HG02981 (cell line): ENCODE data around the gene SCRN2.

Source experiments
- ATAC-seq: cut with Tn5 transposase; IDR thresholded peaks from one replicate; pipeline ENCODE4 v1.9.1; 2021; ENCODE audit warnings: mild to moderate bottlenecking, moderate library complexity; ENCODE audit not compliant: unreplicated experiment

Gene SCRN2

DNA sequence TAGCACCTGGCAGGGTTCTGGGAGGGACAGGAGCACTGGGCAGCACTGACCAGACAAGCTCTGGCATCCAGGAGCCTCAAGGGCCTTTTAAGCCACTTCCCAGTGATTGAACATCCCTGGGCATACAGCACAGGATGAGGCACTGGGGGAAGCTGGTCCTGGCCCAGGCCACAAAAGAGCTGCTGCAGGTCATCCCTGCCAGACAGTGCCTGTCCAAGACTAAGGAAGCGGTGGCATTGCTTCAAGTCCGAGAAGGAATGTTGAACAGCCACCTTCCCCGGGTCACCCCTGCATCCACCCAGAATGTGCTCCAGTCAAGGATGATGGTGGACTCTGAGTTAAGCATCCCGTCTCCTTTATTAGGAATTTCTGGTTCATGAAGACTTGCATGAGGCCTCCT lies 18.3 kb downstream of the SCRN2 start:
- ATAC-seq: no peak

- peak; percentile 61 for ATAC-seq
Measured at GRCh38 chr17:47821424-47822391, 19.4 kb downstream of the SCRN2 start, which contains the start of gene OSBPL7. TSS of gene OSBPL7 (minus strand) at chr17:47821794. CDS start at chr17:47820278, 1,516 bp downstream.

- ATAC-seq: no peak
Measured at GRCh38 chr17:47821031-47821423, 20.0 kb downstream of the SCRN2 start.

DNA sequence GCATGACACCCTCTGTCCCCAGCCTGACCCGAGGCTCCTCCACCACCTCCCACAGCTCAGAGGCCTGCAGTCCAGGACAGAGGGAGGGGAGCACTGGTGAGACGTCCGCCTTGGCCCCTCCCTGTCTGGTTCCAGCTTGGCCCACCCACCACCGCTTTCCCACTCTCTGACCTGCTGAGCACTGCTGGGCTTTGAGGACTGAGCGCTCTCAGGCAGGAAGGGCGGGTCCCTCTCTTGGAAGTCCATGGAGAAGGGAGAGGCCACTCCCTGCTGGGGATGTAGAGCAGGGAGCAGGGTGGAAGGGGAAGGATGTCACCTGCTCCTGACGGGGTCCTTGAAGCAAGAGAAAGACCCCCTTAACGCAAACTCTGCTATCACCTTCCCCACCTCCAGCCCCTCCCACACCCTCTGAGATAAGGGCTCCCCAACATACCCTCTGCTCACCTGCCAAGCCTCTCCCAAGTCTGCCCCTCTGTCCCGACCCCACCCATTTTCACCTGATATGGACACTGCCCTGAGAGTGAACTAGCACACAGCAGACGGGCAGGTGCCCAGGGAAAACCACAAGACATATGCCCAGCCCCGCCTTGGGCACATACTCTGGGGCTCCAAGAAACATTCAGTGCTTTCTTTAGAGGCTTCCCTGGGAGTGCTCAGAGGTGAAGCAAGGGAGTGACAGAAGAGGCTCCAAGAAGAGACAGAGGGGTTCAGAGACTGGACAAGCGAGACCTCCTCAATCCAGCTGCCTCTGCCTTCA lies 20.9 kb downstream of the SCRN2 start:
- no peak for ATAC-seq

- ATAC-seq: no peak
Measured at GRCh38 chr17:47819475-47819874, 21.6 kb downstream of the SCRN2 start.

DNA sequence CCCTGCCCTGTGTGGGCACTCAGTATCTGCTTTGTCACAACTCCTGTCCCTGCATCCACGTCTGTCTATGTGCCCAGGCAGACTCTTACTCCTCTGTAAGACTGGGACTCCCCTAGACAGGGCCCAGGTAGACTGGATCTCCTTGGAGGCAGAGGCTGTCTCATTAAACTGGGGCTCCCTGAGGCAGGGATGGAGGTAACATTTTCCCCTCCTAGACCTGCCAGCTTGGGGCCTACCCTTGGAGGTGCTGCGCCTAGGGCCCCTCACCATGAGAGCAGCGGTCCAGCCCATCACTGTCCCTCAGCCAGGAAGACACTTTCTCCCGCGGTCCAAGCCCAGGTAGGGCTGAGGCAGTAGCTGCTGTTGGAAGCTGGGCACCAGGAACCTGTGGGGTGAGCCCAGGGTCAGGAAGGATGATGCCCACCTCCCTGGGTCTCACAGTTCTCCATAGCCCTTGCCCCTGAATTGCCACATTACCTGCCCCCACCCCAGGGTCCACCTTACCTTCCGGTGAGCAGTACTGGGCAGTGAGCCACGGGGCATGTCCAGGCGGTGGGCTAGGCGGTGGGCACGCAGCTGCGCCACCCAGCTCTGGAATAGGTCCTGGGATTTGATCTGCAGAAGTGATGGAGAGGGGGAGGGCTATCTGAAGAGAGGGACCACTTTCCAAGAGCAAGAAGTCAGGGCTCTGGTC lies 22.9 kb downstream of the SCRN2 start:
- ATAC-seq: no peak

- no peak for ATAC-seq
Measured at GRCh38 chr17:47816947-47817346, 24.1 kb downstream of the SCRN2 start.

- no peak for ATAC-seq
Measured at GRCh38 chr17:47816111-47816735, 24.9 kb downstream of the SCRN2 start.

- ATAC-seq: no peak
Measured at GRCh38 chr17:47815106-47815918, 25.8 kb downstream of the SCRN2 start.

GRCh38 chr17:47813512-47814031 lies 27.5 kb downstream of the SCRN2 start:
- no peak for ATAC-seq

DNA sequence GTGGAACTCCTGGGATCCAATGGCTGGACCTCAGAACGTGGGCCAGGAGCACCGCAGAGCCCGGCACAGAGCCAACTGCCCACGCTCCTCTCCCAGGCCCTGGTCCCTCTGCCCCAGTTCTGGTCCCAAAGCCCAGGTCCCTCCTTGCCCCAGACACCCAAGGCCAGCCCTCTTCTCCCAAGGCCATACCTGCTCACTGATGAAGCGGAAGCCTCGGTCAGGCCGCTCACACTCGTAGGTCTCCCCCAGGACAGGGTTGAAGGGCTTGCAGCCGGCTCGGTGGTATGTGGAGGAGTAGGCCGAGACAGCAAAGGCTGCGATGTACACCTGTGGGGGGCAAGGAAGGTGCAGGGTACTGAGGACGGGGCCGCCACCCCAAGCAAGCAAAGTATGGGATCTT lies 28.0 kb downstream of the SCRN2 start:
- no peak for ATAC-seq

DNA sequence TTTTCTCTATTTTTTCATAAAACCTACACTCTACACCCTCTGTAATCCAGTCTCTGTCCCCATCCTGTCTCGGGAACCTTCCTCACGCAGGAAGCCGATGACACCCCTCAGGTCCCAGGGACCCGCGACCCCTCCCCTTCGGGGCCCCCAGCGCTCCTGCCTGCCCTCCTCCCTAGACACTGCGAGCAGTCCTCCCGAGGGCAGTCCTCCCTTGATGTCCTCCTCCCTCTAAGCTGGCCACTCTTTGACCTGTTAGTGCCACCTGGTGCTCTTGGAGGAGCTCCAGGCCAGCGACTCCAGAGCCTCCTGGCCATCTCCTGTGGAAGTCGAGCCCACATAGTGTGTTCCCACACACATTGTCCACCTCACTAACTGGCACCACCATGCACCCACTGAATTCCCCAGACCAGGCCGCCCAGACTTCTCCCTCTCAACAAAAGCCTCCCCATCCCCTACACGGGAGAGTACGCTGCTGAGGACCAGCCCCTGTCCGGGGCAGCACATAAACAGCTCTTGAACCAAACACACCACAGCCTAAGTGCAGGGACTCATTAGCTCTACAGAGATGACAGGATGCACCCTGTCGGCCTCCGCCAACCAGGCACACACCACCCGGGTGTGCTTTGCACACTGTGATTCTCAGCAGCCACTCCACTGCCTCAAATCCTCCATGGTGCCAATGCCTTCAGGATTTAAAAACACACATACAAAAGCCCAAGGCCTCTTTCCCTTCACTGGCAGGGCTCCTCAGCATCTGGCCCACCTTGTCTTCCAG lies 28.7 kb downstream of the SCRN2 start:
- no peak for ATAC-seq

DNA sequence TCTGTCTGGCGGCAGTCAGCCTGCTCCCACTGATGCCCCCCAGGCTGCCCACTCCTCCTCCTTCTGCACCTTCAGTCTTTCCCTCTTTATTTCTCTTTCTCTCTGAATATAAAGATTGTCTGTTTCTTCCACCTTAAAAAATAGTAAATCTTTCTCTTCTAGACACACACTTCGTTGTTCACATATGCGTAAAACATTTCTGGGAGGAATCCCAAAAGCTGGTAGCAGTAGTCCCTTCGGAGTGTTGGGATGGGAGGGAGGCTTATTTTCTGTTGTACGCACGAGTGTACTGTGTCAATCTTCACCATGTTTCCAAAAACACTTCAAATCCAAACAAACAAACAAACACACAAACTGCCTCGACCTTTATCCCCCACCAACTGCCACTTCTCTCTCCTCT lies 29.4 kb downstream of the SCRN2 start:
- no peak for ATAC-seq

- ATAC-seq: no peak
Measured at GRCh38 chr17:47810901-47811635, 30.0 kb downstream of the SCRN2 start.

- no peak for ATAC-seq
Measured at GRCh38 chr17:47810200-47810821, 30.8 kb downstream of the SCRN2 start.

GRCh38 chr17:47808830-47809480 lies 32.1 kb downstream of the SCRN2 start:
- no peak for ATAC-seq
